HG03558 (cell line): ENCODE results near the gene GSTO1.
"Not testable (repeated sequence)": the region's sequence is repeated elsewhere in the genome, so short reads cannot be mapped to it uniquely, and the experiment has no call there.

Experiments
- ATAC-seq: cut with Tn5 transposase; IDR thresholded peaks from one replicate; pipeline ENCODE4 v1.9.1; 2021; ENCODE audit warnings: moderate number of reproducible peaks; ENCODE audit not compliant: unreplicated experiment; ENCODE audit errors: extremely low read depth

Gene GSTO1

GRCh38 chr10:104254493-104255310 is at the start of gene GSTO1:
TSS of gene GSTO1 (plus strand) at chr10:104254892. CDS start at chr10:104254929, 37 bp downstream.
- no peak for ATAC-seq

- ATAC-seq, result no peak
Observed at GRCh38 chr10:104208730-104209129, 46.0 kb upstream of the GSTO1 start.

- no peak for ATAC-seq
Observed at GRCh38 chr10:104209575-104210198, 45.0 kb upstream of the GSTO1 start.

GRCh38 chr10:104216631-104217030 is 38.1 kb upstream of the GSTO1 start:
- ATAC-seq, result no peak

- no peak for ATAC-seq
Observed at GRCh38 chr10:104218751-104219150, 35.9 kb upstream of the GSTO1 start.

DNA sequence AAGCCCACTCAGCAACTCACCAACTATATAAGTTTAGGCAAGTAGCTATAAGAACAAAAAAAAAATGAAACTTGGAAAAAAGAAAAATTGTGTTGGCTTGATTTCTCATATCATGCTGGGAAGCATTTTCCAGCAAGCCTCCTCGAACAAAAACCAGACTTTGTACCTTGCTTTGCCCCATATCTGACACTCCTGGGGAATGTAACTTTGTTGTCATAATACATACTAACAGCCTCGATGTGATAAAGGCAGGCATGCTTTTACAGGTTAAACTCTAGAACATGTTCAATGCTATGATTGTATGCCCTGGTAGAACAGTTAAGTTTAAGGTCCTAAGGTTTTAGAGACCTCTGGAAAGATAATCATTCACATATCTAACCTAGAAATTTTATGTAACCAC is 34.2 kb upstream of the GSTO1 start:
- ATAC-seq, result no peak

DNA sequence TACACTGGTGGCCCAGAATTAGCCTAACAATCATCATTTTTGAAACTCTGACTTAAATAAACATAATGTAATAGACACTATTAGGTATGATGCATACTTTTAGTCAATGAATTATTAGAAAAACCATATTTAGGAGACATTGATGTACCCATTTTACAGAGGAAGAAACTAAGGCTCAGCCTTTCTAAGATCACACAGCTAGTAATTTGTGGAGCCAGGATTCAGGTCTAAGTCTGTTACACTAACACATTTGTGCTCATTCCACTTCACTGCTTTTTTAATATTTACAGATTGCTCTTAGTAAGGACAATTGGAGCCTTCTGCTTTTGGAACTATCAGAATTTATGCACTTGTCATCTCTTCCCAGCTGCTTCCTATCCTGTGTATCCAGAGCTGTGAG is 31.4 kb upstream of the GSTO1 start:
- ATAC-seq, result no peak

DNA sequence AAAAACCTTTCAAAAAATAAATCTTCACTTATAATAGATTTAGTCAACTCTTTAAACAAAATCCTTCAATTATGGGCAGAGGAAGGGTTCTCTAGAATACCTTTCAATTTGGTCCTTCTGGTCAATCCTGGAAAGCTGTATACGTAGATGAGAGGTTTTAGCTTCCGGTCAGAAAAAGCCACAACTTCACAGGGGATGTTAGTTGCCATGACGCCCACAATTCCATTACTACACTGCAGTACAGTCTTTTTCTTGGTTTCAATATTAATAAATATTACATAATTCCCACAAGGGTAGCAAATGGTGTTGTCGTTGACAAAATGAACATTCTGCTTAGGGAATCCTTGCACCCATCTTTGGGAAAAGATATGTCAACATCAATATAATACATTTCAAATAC is 24.2 kb upstream of the GSTO1 start:
- ATAC-seq, result no peak

- ATAC-seq, result peak; percentile 100
Observed at GRCh38 chr10:104231784-104232612, 22.7 kb upstream of the GSTO1 start, which contains the start of gene CFAP43. TSS of gene CFAP43 (minus strand) at chr10:104232364. CDS start at chr10:104232246, 118 bp downstream.

GRCh38 chr10:104232613-104233102 is 22.0 kb upstream of the GSTO1 start:
- no peak for ATAC-seq

DNA sequence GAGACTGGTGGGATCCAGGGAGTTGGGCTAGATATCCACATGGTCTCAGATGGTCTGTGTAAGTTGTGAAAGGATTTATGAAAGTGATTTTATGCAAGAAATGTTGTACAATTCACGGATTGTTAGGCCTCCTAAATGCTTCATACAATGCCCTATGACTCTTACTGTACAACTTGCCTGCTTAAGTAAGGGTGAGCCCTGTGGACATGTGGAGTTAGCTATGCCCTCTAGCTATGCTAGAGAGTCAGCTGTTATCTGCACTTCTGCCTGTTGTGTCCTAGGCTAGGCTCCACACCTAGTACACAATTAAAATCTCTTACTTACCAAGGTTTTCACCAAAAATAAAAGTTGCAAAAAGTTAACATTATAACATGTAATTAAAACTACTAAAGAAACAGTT is 20.9 kb upstream of the GSTO1 start:
- ATAC-seq, result no peak

- ATAC-seq, result no peak
Observed at GRCh38 chr10:104234934-104235333, 19.8 kb upstream of the GSTO1 start.

DNA sequence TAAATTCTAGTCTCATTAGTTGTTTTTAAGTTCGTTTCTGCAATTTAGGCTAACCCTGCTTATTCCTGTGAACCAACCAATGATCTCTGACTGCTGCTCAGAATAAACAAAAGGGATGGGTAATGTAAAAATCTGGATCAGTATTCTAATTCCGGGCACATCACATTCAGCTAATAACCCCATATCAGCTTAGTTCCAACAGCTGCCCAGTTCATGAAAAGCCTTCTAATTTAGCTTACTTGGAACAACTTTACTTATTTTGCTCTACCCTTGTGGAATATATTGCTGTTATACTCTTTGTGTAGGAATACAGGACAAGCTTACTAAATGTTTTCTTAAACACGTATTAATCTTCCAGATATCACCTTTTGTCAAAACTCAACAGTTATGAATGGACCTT is 18.9 kb upstream of the GSTO1 start:
- no peak for ATAC-seq

DNA sequence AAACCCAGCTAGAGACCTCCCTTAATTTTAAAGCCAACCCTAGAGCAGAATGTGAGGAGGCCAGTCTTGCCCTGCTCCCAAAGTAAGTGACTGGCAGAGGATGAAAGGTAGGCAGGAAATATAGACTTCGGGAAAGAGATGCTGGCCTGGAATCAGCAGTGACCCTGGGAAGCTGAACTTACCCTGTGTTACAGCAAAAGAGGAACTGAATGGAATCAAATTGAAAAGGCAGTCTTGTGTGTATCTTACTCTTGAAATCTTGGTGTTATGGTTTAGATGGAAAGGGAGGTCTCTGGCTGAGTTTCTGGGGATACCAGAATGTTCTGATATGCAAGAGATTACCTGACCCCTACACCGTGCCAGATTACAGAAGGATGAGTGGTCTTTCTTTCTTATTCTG is 14.6 kb upstream of the GSTO1 start:
- ATAC-seq, result no peak

- ATAC-seq, result no peak
Observed at GRCh38 chr10:104242545-104242944, 12.1 kb upstream of the GSTO1 start.

DNA sequence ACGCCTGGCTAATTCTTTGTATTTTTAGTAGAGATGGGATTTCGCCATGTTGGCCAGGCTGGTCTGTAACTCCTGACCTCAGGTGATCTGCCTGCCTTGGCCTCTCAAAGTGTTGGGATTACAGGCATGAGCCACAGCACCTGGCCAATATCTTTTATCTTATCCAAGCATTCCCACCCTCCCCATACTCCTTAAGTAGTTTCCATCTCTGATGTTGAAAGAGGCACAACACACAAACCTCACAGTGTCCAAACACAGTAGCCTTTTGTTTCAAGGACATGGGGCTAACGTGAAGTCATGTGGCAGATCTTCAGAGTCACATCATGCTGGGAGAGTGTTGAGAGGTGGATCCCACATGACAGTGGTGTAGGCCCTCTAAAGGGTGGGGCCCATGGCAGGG is 11.7 kb upstream of the GSTO1 start:
- ATAC-seq, result not testable (repeated sequence)

- no peak for ATAC-seq
Observed at GRCh38 chr10:104243512-104243911, 11.2 kb upstream of the GSTO1 start.

DNA sequence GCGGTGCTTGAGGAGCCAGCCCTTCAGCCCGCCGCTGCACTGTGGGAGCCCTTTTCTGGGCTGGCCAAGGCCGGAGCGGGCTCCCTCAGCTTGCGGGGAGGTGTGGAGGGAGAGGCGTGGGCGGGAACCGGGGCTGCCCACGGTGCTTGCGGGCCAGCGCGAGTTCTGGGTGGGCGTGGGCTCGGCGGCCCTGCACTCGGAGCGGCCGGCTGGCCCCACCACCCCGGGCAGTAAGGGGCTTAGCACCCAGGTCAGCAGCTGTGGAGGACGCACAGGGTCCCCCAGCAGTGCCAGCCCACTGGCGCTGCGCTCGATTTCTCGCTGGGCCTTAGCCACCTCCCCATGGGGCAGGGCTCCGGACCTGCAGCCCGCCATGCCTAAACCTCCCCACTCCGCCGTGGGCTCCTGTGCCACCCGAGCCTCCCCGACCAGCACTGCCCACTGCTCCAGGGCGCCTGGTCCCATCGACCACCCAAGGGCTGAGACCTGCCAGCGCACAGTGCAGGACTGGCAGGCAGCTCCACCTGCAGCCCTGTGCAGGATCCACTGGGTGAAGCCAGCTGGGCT is 9.5 kb upstream of the GSTO1 start:
- no peak for ATAC-seq

- ATAC-seq, result no peak
Observed at GRCh38 chr10:104246976-104247375, 7.7 kb upstream of the GSTO1 start.

- ATAC-seq, result no peak
Observed at GRCh38 chr10:104247513-104248146, 7.1 kb upstream of the GSTO1 start.
